Fibroblast of the conjunctiva (primary cell): Measurements from ENCODE around the gene CNTRL.

ENCODE experiments used
- DNase-seq: peaks from one replicate; pipeline ENCODE4 v3.0.0-alpha.2; 2010; ENCODE audit warnings: low read depth

The CNTRL gene

DNA sequence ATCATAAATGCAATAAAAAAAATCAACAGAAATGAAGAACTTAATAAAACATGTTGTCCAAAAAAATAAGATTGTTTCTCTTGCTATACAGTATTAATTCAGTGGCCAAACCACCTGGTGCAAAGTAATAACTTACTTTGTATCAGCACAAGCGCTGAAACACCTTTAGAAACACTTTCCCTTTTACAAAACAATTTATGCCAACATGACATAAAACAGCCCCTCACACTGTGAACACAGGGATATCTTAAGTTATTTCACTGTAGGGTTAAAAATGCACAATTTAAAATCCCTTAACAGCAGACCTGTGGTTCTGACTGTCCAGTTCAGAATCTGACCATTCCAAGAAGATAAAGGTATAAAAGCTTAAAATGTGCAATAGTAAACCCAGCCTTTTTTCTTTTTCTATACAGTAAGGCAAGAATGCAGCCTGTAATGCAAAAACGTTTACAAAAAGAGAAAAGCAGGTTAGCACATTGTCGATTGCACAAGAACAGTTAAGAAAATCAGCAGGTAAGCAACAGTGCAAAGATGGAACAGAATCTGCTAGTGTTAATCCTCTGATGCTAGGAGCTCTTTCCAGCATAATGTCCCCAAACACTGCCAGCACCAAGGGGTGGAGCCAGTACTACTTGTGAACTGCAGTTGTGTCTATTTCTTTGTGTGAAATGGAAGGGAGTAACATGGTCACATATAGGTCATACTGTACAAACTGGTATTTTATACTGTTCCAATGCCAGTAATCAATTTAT is 105.4 kb downstream of the CNTRL start:
- DNase-seq, result no peak

DNA sequence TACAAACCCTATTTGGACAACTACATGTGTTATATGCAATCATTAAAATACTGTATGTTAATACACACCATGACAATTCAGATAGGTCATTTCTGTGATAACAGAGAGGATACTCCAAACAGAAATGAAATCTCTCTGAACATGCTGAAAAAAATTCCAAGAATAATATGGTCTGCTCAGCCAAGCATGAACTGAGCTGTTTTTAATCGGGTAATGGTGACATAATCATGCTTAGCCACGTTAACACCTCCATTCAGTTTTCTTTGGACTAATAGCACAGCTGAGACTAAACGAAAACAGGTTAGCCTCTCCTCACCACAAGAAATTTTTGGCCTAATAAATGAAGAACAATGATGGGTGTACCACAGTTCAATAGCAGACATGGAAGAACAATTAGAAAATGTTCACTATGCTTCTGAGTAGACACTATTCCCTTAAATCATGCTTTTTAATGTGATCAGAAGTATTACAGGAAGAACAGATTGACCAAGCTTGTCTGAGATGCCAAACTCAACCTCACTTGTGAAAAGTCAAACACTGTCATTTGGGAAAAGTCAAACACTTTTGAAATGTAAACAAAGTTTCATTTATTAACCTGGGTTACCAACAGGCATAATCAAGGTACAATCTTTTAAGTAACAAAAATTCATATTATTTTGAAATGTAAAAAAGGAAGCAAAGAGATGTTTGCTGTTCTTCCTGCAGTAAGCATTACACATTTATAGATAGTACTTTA is 107.5 kb downstream of the CNTRL start:
- no peak for DNase-seq

DNA sequence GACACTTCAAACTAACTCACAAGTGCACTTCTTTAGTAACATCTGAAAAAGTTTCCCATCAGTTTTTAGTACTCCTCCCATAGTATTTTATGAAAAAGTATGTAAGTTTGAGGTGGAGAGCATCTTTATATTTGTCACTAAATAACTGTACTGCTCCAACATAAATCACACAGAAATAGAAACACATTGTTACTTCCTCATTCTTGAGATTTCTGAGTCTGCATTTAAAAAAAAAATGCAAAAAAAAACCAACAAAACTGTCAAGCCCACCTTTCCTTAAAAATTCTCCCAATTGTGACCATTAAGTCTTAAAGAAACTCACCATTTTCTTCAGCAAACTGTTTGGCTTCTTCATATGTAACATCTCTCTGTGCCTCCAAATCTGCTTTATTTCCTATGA is 108.2 kb downstream of the CNTRL start:
- DNase-seq, result no peak

DNA sequence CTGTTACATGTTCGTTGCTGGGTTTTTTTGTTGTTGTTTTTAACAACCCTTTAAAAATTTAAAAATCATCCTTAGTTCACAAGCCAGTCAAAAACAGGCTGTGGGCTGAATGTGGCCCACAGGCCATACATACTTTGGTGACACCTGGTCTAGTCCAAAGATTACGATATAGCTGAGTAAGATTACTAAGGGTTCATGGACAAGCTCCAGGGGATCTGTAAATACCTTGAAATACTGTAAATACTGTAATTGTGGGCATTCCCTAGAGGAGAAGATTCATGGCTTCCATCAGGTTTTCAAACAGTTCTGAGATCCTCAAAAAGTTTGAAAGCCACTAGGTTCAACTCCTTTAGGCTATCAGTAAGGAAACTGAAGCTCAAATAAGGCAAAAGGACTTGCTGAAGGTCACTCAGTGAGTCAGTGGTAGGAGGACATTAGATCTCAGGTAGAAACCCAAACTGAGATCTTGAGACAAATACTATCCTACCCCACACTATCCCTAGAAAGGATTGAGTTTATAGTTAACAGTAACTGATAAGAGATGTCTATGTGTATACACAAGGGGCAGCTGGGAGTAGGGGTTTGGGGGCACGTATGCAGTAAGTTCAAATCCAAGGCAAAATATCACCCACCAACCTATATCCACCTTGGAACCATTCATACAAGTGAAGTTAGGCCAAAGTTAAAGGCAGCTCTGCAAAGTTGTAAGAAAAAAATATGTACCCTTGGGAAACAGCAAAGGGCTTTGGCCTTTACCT is 109.1 kb downstream of the CNTRL start:
- no peak for DNase-seq

DNA sequence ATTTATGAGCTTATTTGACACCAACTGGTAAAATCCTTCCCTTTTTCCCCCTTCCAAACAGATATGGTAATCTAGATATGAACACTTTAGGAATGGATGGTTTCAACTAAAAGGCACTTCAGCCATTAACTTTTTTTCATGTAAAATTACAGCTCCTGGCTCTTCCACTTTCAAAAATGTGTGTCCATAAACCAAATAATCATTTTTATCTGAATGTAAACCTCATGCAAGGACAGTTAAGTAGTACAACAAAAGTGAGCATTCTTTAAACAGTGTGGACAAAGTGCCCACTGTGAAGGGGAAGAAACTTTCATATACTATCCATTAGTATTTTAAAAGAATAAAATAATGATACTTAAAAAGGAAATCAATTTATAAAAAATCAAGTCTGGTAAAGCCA is 109.7 kb downstream of the CNTRL start:
- no peak for DNase-seq

DNA sequence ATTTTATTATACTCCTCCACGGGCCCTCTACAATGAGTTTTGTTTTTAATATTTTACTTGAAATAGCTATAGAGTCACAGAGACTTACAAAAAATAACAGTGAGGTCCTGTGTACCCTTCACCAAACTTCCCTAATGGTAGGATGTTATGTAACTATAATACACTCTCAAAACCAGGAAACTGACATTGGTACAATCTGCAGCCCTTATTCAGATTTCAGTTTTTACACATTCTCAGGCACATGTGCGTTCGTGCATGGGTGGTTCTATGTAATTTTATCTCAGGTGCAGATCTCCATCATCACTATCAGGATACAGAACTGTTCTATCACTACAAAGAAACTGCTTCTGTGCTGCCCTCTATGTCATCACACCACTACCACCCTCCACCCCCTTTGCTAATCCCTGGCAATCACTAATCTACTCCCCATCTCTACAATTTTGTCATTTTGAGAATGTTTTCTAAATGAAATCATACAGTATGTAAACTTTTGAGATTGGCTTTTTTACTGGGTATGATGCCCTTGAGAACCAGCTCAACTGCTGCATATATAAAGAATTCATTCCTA is 110.5 kb downstream of the CNTRL start:
- no peak for DNase-seq

DNA sequence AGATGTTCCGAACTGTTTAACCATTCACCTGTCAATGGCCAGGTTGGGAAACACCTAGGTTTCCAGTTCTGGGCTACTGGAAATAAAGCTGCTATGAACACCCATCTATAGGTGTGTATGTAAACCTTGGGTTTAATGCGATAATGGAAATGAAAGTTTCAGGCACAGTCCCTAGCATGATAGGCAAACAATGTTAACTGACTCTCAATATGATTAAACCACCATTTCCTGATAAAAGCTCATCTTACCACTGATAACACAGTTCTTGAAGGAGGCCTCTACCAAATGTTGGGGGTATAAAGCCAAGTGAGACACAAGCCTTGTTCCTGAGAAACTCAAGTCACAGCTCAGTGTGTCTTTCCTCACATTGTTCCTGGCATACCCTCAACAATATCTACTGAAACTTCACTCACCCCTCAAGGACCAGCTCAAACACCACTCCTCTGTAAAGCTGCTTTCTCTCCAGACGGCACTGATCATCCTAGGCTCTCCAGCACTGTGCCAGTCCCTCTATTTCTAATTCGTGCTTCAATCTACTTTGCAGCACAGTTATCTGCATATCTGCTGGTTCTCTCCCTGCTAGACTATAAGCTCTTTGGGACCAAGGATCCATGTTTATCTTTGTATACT is 111.1 kb downstream of the CNTRL start:
- no peak for DNase-seq

DNA sequence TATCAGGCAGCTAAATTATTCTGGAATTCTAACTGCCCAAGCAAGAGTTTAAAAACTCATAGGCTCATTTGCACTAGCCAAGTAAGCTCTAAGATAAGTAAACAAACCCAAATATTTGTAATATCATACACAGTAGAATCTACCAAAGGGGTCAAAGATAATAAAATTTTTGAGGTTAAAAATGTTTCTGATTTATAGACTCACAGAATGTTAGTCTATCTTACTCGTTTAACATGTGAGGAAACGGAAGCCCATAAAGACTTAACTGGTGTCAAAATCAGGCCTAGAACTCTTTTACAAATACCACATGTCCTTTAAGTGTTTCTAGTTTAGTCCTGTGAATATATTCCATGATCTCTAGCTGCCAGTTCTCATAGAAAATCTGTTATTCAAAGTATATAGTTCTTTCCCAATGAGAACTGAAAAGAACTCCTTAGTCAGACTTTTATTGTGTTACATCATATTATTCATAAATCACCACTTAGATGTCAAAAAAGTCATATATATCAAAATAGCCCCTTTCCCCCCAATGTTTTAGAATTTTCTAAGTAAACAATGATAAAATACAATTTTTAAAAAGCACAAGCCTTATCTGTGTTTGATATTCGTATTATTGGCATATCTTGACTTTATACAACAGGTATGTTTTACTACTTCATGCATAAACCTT is 113.0 kb downstream of the CNTRL start:
- DNase-seq, result no peak

DNA sequence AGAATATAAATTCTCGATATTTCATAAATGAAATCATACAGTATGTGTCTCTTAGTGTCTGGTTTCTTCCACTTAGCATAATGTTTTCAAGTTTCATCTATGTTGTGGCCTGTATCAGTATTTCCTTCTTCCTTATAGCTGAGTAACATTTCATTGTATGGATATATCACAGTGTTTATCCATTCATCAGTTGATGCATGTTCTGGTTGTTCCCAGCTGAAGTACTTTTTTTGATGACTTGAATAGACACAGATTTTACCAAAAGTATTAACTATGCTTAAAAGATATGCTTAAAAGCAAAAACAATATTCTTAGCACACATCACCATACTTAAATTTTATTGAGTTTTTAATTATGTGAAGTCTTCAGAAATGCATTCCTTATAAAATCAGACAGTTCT is 114.3 kb downstream of the CNTRL start:
- DNase-seq, result no peak

DNA sequence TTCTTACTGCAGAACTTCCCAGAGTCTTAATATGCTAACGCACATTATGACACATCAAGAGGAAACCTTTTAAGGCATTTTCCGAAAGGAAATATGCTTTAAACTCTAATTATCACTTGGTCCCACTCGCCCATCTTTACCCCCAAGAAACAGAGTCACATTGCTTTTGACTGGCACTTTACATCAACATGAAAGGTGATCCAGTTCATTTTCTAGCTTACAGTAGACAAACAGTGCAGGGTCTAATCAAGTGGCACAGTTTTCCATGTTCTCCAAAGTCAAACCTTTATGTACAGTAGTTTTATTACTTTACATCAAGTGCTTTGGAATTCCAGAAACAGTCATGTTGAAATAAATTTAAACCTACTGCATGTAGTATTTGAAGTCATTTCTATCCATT is 114.9 kb downstream of the CNTRL start:
- no peak for DNase-seq

DNA sequence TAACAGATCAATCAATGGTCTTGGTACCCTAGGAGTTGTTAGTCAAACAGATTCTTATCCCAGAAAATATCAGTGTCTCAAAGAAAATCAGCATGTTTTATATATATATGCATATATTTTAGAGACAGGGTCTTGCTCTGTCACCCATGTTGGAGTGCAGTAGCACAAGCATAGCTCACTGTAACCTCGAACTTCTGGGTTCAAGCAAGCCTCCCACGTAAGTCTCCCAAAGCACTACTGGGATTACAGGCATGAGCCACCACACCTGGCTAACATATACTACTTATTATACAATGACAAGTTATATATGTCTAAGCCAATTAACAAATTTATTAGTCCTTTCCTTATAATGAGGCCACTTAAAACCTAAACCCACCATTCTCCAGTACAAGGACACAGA is 116.5 kb downstream of the CNTRL start:
- DNase-seq, result no peak

DNA sequence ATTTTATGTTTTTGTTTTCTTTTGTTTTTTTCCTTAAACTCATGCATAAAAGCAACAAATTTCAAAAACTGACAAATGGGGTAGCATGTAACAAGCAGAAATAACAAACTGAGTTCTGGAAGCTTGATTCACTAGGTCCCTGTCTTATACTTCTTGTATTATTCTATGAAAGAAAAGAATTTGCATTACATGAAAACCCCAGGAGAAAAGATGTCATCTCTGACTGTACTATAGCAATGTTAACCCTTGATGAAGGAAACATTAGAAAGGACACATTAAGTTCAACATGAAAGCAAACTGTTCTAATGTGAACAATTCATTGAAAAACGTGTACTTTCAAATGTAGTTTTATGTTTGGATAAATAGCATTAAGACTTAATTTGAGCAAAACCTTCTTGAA is 117.8 kb downstream of the CNTRL start:
- no peak for DNase-seq

DNA sequence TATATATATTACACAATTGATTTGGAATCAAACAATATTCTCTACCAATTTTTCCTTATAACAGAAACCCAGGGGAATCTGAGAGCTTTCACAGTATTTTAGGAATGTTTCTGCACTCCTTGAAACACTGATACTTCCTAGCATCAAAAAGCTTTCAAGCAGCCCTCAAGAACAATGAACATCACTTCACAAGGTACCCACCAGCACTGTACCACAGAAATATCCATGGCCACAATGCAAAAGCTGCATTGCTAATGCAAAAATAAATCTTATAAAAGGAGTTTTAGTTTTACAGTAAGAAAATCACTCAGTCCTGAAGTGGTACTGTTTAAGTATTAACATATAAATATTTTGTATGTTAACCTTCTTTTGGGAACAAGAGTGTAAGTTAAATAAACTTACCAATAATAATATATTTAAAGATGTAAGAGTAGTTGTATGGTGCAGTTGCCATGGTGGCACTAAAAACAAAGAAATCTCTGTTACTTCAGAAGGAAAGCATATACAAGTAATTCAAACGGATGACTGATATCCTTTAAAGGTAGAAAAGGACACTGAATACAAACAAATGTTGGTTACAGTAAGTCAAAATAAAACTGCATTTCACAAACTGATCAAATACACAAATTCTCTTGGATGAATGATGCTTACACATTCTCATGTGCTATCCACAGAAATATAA is 118.3 kb downstream of the CNTRL start:
- no peak for DNase-seq

DNA sequence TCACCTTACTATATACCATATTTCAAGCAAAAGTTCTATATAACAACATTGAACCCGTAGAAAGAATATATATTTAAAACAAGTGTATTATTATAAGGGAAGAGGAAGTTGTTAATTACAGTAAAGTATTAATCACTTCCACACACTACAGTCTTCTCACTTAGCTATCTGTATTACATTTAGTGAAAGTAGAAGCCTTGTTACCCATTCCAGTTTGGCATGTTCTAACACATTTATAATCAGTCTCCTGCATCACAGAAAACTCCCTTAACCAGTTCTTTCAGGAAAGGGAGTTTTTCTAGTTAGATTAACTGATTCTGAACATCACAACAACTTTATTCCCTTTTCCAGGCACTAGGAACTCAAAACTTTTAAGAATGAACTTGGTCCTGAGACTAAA is 120.0 kb downstream of the CNTRL start:
- DNase-seq, result no peak

DNA sequence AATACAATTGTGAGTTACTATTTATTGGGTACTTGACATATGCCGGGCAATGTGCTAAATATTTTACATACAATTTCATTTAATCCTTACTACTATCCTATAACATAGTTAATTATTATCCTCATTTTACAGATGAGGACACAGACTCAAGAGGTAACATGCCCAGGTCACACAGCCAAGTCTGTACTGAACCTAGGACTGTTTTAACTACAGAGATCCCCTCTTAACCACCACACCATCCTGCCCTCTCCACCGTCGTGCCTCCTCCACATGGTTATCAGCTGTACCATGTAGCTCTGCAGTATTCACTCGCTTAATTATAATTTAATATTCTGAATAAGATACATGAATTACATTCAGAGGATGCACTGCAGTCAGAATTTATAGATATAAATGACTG is 121.6 kb downstream of the CNTRL start:
- no peak for DNase-seq

DNA sequence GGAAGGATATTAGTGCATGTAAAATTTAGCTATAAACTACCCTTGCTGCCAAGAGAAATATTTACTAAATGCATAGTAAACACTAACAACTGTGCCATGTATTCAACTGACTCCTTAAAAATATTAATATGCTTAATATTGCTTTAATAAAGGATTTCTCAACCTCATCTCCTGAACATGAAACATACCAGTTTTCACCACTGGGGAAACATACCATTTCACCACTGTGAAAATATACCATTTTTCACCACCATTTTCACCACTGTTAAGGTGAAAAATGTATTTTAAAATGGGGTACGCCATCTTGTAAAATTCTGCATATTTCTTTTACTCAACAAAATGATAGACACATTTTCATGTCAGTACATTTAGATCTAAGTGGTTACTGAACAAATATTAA is 122.4 kb downstream of the CNTRL start:
- no peak for DNase-seq

DNA sequence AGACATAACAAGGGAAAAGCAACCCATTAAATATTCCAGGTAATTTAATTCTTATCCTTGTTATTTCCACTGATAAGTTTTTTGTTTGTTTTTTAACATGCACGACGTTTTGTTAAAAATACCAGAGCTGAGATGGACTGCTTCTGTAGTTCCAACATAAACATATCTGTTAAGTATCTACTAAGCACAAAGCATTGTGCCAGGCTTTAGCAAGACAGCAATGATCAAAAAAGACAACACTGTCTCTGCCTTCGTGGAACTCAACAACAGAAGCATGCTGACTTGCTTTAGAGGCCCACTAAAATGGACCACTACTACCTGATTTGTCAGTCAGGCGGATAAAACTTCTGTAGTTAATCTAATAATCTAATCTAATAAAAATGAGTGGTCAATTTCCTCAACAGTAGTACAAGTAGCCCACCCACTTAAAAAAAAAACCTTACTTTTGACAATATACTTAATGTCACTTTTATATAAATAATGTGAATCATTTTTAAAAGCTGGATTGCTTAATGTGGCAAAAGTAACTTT is 123.8 kb downstream of the CNTRL start:
- no peak for DNase-seq

DNA sequence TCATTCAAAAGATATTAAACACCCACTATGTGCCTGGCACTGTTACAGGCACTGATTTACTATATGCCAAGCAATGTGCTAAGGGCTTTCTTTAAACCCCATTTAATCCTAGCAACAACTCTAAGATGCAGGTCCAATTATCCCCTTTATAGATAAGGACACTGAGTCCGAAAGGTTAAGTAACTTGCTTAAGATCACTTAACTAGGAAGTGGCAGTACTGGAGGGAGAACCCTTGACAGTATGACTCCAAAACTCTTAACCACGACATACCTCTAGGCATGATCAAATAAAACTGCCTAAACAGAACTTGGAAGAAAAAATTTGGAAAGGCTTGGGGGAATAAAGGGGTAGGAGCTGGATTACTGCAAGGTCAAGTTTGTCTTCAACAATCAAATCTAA is 125.2 kb downstream of the CNTRL start:
- no peak for DNase-seq

DNA sequence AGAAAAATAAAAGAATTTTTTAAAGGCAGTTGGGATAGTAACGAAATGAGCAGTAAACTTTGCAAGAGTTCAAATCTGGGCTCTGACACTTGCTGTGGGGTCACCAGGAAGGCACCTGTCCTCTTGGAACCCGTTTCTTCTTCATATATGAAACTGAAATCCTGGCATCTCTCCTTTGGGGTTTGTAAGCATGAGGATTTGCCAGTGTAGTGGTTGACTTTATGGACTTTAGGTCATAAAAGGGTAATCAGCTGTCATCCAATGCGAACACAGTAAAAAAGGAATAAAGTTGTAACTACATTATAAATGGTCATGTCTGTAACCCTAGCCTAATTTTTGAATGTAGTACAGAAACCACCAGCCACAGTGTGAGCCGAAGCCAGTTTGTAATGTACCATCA is 125.6 kb downstream of the CNTRL start:
- no peak for DNase-seq

DNA sequence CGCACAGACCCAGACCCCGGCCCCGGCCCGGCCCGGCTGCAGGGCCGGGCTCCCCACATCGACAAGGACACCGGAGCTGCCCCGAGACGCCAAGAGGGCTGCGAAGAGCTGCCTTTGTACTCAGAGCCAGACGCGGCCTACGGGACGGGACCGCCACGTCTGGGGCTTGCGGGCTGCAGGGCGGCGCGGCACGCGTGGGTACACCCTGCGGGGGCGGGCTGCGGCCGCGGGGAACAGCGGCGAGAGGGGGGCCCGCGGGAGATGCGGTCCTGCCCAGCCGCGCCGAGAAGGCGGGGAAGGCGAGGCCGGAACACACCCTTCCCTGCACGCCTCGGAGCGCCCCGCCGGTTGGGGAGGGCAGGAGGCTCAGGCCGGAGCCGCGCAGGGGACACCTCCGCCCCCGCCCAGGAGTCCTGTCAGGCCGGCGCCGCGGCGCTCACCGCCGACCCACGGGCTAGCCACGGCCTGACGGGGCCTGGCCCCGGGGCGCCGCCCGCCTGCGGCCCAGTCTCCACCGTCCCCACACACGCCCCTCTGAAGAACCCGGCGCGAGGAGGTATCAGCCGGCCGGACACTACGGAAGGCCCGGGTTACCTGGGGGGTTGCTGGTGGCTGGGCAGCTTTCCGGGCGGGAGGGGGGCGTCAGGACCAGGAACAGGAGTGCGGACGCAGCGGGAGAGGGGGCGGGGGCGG is 126.4 kb downstream of the CNTRL start:
- DNase-seq, result no peak
